Body of pancreas (tissue), 4 donors: ENCODE results near the gene CCR2. TPM values are rescaled to one million over a fixed set of nuclear protein-coding genes. Genes with fewer than 3 reads are reported as not detected.

Experiments
- ATAC-seq: fragments of 150-250 bp; one replicate; pipeline ENCODE4 v1.9.1; 2016
- DNase-seq, 4 donors: peaks; one replicate each; pipeline ENCODE4 v3.0.0-alpha.2; 2019
- H3K27ac ChIP-seq, 4 donors: fragments of 200-600 bp; sonication (generic); 1 replicate in 3 of 4; 2 replicates in 1 of 4; pipeline versions ENCODE4 v1.5.1 to v1.6.1; 2016 to 2019; ENCODE audit warnings: mild to moderate bottlenecking in 1 of 4, mixed read lengths in 1 of 4, moderate library complexity in 1 of 4
- H3K27me3 ChIP-seq, 2 donors: fragments of 200-600 bp; sonication (generic); one replicate each; pipeline ENCODE4 v1.6.0; 2016; ENCODE audit warnings: mild to moderate bottlenecking in 1 of 2
- H3K36me3 ChIP-seq, 2 donors: fragments of 200-600 bp; sonication (generic); replicated peaks in 1 of 2; 2 replicates each; pipeline ENCODE4 v1.5.1; 2016; ENCODE audit warnings: low read depth in 2 of 2; ENCODE audit not compliant: insufficient read depth in 1 of 2
- H3K4me1 ChIP-seq: fragments of 200-600 bp; sonication (generic); one replicate; pipeline ENCODE4 v1.6.0; 2016
- H3K4me3 ChIP-seq, 2 donors: fragments of 200-600 bp; sonication (generic); 1 replicate in 1 of 2; 2 replicates in 1 of 2; pipeline ENCODE4 v1.5.1; 2016 to 2019
- H3K9me3 ChIP-seq, 3 donors: fragments of 200-600 bp; sonication (generic); 1 replicate in 2 of 3; 2 replicates in 1 of 3; pipeline ENCODE4 v1.5.1; 2016
- CTCF ChIP-seq, 7 experiments: fragments of 450-650 bp in 4 of 7; fragments of 200-600 bp in 3 of 7; sonication (generic) in 3 of 7; IDR thresholded peaks; one replicate each; pipeline ENCODE4 v1.5.1; 2016 to 2019; ENCODE audit warnings: antibody characterized with exemption in 7 of 7
- POLR2A ChIP-seq, 3 donors: fragments of 450-650 bp; IDR thresholded peaks; one replicate each; pipeline ENCODE4 v1.6.1; 2016; ENCODE audit warnings: antibody characterized with exemption in 3 of 3, mild to moderate bottlenecking in 2 of 3
- WGBS, 2 donors: methylation state at CpG; one replicate each; pipeline ENCODE4 v1.1.5; 2017; 5-methylcytosine and 5-hydroxymethylcytosine counted together
- intact Hi-C: fragments of 100-400 bp; cut with DNase I; formaldehyde crosslinking; loops from one replicate; pipeline ENCODE4 v1.15.1; 2023
- total RNA-seq, 2 donors: library from RNA; depleted of rRNA; stranded (reverse); fragments of >200 nt; gene quantifications; one replicate each; pipeline ENCODE4 v1.1.0, GENCODE V29; 2016

CCR2 gene
- total RNA-seq, 2 donors from 2014 or later = 1.8 to 7.9 TPM

DNA sequence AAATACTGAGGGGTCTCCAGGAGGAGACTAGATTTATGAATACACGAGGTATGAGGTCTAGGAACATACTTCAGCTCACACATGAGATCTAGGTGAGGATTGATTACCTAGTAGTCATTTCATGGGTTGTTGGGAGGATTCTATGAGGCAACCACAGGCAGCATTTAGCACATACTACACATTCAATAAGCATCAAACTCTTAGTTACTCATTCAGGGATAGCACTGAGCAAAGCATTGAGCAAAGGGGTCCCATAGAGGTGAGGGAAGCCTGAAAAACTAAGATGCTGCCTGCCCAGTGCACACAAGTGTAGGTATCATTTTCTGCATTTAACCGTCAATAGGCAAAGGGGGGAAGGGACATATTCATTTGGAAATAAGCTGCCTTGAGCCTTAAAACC, 21.3 kb downstream of the CCR2 start:
- Histone ChIP-seq H3K4me1 (no peaks in the 10 kb centered on the region), H3K4me3 (no peak overlapping the region), H3K27ac (no peak overlapping the region), H3K9me3 (no peaks in the 10 kb centered on the region), H3K36me3 (no peaks in the 10 kb centered on the region), H3K27me3 (no peaks in the 10 kb centered on the region)
- intact Hi-C loops = no loop called here
- WGBS, 2 donors = 34 to 49% methylated on average over 2 of the region's 2 CpGs
- ATAC-seq (no peak), DNase-seq (no peak)
- TF ChIP-seq CTCF (IDR thresholded peaks at IDR 0.05) = no peak
- no peak for TF ChIP-seq POLR2A (IDR thresholded peaks at IDR 0.05)

GRCh38 chr3:46375814-46376213, 21.9 kb downstream of the CCR2 start:
- H3K4me3 ChIP-seq = no peak overlapping the region
- H3K9me3 ChIP-seq = no peaks in the 10 kb centered on the region
- no peaks in the 10 kb centered on the region for H3K27me3 ChIP-seq
- no peaks in the 10 kb centered on the region for H3K36me3 ChIP-seq
- ATAC-seq = no peak
- intact Hi-C loops = no loop called here
- no peak overlapping the region for H3K27ac ChIP-seq
- no peak for DNase-seq
- no peak for TF ChIP-seq CTCF (IDR thresholded peaks at IDR 0.05)
- no peak for TF ChIP-seq POLR2A (IDR thresholded peaks at IDR 0.05)
- no peaks in the 10 kb centered on the region for H3K4me1 ChIP-seq
- WGBS, 2 donors = 15 to 22% methylated on average over 2 of the region's 2 CpGs

DNA sequence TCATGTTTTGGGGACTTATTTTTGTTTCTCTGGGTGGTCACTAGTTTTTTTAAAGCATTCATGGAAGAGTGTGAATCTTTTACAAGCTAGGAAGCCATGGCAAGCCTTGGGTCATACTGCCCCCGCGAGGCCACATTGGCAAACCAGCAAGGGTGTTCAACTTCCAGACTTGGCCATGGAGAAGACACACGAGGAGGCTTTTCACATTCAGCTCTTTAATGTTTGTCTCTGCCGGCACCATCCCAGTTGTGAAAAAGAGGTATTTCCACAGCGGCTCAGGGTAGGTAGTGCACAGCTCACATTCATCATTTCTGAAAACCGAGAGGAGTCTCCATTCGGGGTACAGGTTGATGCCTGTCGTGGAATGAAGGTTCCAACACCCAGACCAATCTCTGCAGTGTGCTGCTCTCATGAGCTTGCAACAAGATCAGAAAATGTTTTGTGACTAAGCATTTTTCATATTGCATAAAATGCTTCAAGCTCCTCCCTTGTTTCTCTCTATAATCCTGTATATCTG, 24.6 kb downstream of the CCR2 start:
- Histone ChIP-seq H3K4me3 (no peak overlapping the region), H3K36me3 (no peaks in the 10 kb centered on the region), H3K9me3 (no peaks in the 10 kb centered on the region), H3K27me3 (no peaks in the 10 kb centered on the region), H3K4me1 (no peaks in the 10 kb centered on the region), H3K27ac (no peak overlapping the region)
- ATAC-seq = peak; percentile 52
- DNase-seq = peak; percentile 31 to 67 (median 59)
- intact Hi-C loops = no loop called here
- TF ChIP-seq CTCF (IDR thresholded peaks at IDR 0.05) (peak; percentile 31 to 60 (median 50)), POLR2A (IDR thresholded peaks at IDR 0.05) (no peak)
- 25 to 31% methylated on average over 8 of the region's 8 CpGs for WGBS, 2 donors

GRCh38 chr3:46380471-46381221, 26.7 kb downstream of the CCR2 start:
- intact Hi-C loops = no loop called here
- DNase-seq = no peak
- H3K27me3 ChIP-seq = no peaks in the 10 kb centered on the region
- no peak overlapping the region for H3K4me3 ChIP-seq
- no peaks in the 10 kb centered on the region for H3K9me3 ChIP-seq
- WGBS, 2 donors = 84 to 85% methylated on average over 8 of the region's 8 CpGs
- peak overlapping the region in 1 of 4 donors; percentile 44 for H3K27ac ChIP-seq
- TF ChIP-seq CTCF (IDR thresholded peaks at IDR 0.05) (no peak), POLR2A (IDR thresholded peaks at IDR 0.05) (no peak)
- H3K4me1 ChIP-seq = no peaks in the 10 kb centered on the region
- ATAC-seq = no peak
- no peaks in the 10 kb centered on the region for H3K36me3 ChIP-seq

GRCh38 chr3:46381625-46382024, 27.7 kb downstream of the CCR2 start:
- WGBS, 2 donors = 31 to 51% methylated on average over 3 of the region's 3 CpGs
- no peak for TF ChIP-seq CTCF (IDR thresholded peaks at IDR 0.05)
- no peak for TF ChIP-seq POLR2A (IDR thresholded peaks at IDR 0.05)
- H3K27ac ChIP-seq = no peak overlapping the region

More at GRCh38 chr3:46381625-46382024, 27.7 kb downstream of the CCR2 start:
- intact Hi-C loops = no loop called here
- DNase-seq = no peak
- H3K27me3 ChIP-seq = no peaks in the 10 kb centered on the region
- peaks cover 6% of the 10 kb centered on the region for H3K4me1 ChIP-seq
- H3K4me3 ChIP-seq = no peak overlapping the region
- no peak for ATAC-seq
- H3K9me3 ChIP-seq = no peaks in the 10 kb centered on the region
- H3K36me3 ChIP-seq = no peaks in the 10 kb centered on the region
